K562 (cell line): ENCODE data around the gene GCNT2.

Experiments
- BDP1 ChIP-seq: IDR thresholded peaks from 3 replicates; pipeline ENCODE4 v1.6.1; 2011; ENCODE audit not compliant: insufficient read length, insufficient read depth
- FOXK2 ChIP-seq, 2 experiments: fragments of 450-650 bp; IDR thresholded peaks in 1 of 2; conservative IDR thresholded peaks in 1 of 2; 2 replicates each; pipeline ENCODE4 v1.6.1; 2016; ENCODE audit warnings: low read depth in 2 of 2, mild to moderate bottlenecking in 1 of 2
- NFYB ChIP-seq: IDR thresholded peaks from 2 replicates; pipeline ENCODE4 v1.6.1; 2011; ENCODE audit warnings: mild to moderate bottlenecking, moderate library complexity; ENCODE audit not compliant: insufficient read length; ENCODE audit errors: extremely low read depth
- POLR2AphosphoS5 ChIP-seq: IDR thresholded peaks from 2 replicates; pipeline ENCODE4 v1.6.1; 2011; ENCODE audit warnings: mild to moderate bottlenecking, low read depth, low read length, moderate library complexity; ENCODE audit not compliant: control insufficient read depth, insufficient read depth
- ZNF217 ChIP-seq: sonication (generic); formaldehyde crosslinking; IDR thresholded peaks from 2 replicates; pipeline ENCODE4 v1.8.0; 2022; ENCODE audit warnings: mild to moderate bottlenecking, missing genetic modification reagents
- ZNF274 ChIP-seq: IDR thresholded peaks from 2 replicates; pipeline ENCODE4 v1.6.1; 2011; ENCODE audit warnings: low read depth, mild to moderate bottlenecking, low read length, moderate library complexity, borderline replicate concordance
- TF ChIP-seq, protein P1 (sequence below), 3 experiments: IDR thresholded peaks in 2 of 3; conservative IDR thresholded peaks in 1 of 3; 2 replicates each; pipeline ENCODE4 v1.5.1; 2011 to 2012; ENCODE audit warnings: low read length in 3 of 3, mild to moderate bottlenecking in 3 of 3, control low read depth in 2 of 3, improper control_type of control experiment in 1 of 3, inconsistent platforms in 1 of 3, low read depth in 1 of 3, mixed read lengths in 1 of 3, moderate library complexity in 1 of 3; ENCODE audit not compliant: insufficient read depth in 2 of 3
- TF ChIP-seq, protein P2 (sequence below): sonication (generic); formaldehyde crosslinking; IDR thresholded peaks from 2 replicates; pipeline ENCODE4 v1.9.0; 2022; ENCODE audit warnings: mild to moderate bottlenecking, missing genetic modification reagents

DNA sequence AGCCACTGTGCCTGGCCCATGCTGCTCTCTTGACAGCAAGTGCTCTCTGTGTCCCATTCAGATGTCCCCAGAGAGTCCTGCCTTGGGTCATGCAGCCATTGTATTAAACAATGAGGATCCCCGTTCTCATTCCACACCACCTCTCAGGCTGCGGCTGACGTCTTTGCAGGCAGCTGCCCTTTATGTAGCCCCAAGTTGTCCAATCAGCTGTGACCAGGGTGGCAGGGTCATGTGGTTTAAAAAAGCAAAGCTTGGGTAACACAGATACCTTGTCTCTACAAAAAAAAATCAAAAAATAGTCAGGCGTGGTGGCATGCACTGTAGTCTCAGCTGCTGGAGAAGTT, 13.2 kb downstream of the GCNT2 start:
- TF ChIP-seq, protein P1, sequence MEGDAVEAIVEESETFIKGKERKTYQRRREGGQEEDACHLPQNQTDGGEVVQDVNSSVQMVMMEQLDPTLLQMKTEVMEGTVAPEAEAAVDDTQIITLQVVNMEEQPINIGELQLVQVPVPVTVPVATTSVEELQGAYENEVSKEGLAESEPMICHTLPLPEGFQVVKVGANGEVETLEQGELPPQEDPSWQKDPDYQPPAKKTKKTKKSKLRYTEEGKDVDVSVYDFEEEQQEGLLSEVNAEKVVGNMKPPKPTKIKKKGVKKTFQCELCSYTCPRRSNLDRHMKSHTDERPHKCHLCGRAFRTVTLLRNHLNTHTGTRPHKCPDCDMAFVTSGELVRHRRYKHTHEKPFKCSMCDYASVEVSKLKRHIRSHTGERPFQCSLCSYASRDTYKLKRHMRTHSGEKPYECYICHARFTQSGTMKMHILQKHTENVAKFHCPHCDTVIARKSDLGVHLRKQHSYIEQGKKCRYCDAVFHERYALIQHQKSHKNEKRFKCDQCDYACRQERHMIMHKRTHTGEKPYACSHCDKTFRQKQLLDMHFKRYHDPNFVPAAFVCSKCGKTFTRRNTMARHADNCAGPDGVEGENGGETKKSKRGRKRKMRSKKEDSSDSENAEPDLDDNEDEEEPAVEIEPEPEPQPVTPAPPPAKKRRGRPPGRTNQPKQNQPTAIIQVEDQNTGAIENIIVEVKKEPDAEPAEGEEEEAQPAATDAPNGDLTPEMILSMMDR (IDR thresholded peaks at IDR 0.05 in 2 of 3, conservative IDR thresholded peaks at IDR 0.05 in 1 of 3; ENCODE audit: insufficient read depth in 2 of 3, low read depth in 1 of 3, low read length in 3 of 3), result no peak
- TF ChIP-seq FOXK2 (conservative IDR thresholded peaks at IDR 0.05 in 1 of 2, IDR thresholded peaks at IDR 0.05 in 1 of 2; ENCODE audit: low read depth in 2 of 2) (no peak), ZNF274 (no peak), NFYB (no peak), ZNF217 (CRISPR knock-in tag) (no peak), POLR2AphosphoS5 (no peak), BDP1 (no peak)
- TF ChIP-seq, protein P2, sequence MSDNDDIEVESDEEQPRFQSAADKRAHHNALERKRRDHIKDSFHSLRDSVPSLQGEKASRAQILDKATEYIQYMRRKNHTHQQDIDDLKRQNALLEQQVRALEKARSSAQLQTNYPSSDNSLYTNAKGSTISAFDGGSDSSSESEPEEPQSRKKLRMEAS (CRISPR knock-in tag), result no peak
